ENCODE results near the gene ITGB1.

- no peak for TF ChIP-seq PBX3 (IDR thresholded peaks at IDR 0.05; ENCODE audit: insufficient replicate concordance, low read depth, low read length)
- TF ChIP-seq CHD4 (IDR thresholded peaks at IDR 0.05) = no peak
- TF ChIP-seq EZH2 (IDR thresholded peaks at IDR 0.05; ENCODE audit: borderline replicate concordance, control insufficient read depth, low read depth, low read length) = no peak
Measured at GRCh38 chr10:32930036-32930435, 28.0 kb downstream of the ITGB1 start.
